ENCODE data around the gene TMC1.
"Not testable (repeated sequence)": the region's sequence is repeated elsewhere in the genome, so short reads cannot be mapped to it uniquely, and the experiment has no call there.

TMC1 gene

GRCh38 chr9:72485821-72486593, 35.4 kb upstream of the TMC1 start:
- no peaks in the 10 kb centered on the region for H3K4me1 ChIP-seq
- no peaks in the 10 kb centered on the region for H3K9me3 ChIP-seq (ENCODE audit: control insufficient read depth, low read length)
- no peak overlapping the region for H3K4me2 ChIP-seq (ENCODE audit: low read length)
- H3K79me2 ChIP-seq = no peaks in the 10 kb centered on the region
- H3K27me3 ChIP-seq (ENCODE audit: control insufficient read depth, insufficient read depth, low read length) = no peaks in the 10 kb centered on the region
- no peak overlapping the region for H2AFZ ChIP-seq
- H3K9ac ChIP-seq = no peak overlapping the region
- no peaks in the 10 kb centered on the region for H3K36me3 ChIP-seq (ENCODE audit: control insufficient read depth, insufficient read depth, low read length)
- TF ChIP-seq CTCF (IDR thresholded peaks at IDR 0.05) = no peak
- no peak overlapping the region for H3K4me3 ChIP-seq (ENCODE audit: low read depth, low read length)
- no peak overlapping the region for H3K27ac ChIP-seq

- no peak overlapping the region for H2AFZ ChIP-seq
- H3K27me3 ChIP-seq (ENCODE audit: control insufficient read depth, insufficient read depth, low read length) = no peaks in the 10 kb centered on the region
- H3K4me3 ChIP-seq (ENCODE audit: low read depth, low read length) = no peak overlapping the region
- no peaks in the 10 kb centered on the region for H3K79me2 ChIP-seq
- H3K36me3 ChIP-seq (ENCODE audit: control insufficient read depth, insufficient read depth, low read length) = no peaks in the 10 kb centered on the region
- no peak overlapping the region for H3K27ac ChIP-seq
- no peak overlapping the region for H3K9ac ChIP-seq
- H3K4me2 ChIP-seq (ENCODE audit: low read length) = no peak overlapping the region
- TF ChIP-seq CTCF (IDR thresholded peaks at IDR 0.05) = no peak
- no peaks in the 10 kb centered on the region for H3K4me1 ChIP-seq
- no peaks in the 10 kb centered on the region for H3K9me3 ChIP-seq (ENCODE audit: control insufficient read depth, low read length)
These were observed 34.8 kb upstream of the TMC1 start for GRCh38 chr9:72486594-72486955.

GRCh38 chr9:72487665-72488064, 33.7 kb upstream of the TMC1 start:
- not testable (repeated sequence) for H3K27ac ChIP-seq; H3K4me1 ChIP-seq; H3K9ac ChIP-seq; H3K4me3 ChIP-seq (ENCODE audit: low read depth, low read length); H3K36me3 ChIP-seq (ENCODE audit: control insufficient read depth, insufficient read depth, low read length); H3K9me3 ChIP-seq (ENCODE audit: control insufficient read depth, low read length); H2AFZ ChIP-seq; H3K4me2 ChIP-seq (ENCODE audit: low read length); H3K27me3 ChIP-seq (ENCODE audit: control insufficient read depth, insufficient read depth, low read length); H3K79me2 ChIP-seq

GRCh38 chr9:72489986-72490385, 31.4 kb upstream of the TMC1 start:
- no peak overlapping the region for H3K4me3 ChIP-seq (ENCODE audit: low read depth, low read length)
- H3K9ac ChIP-seq = no peak overlapping the region
- no peaks in the 10 kb centered on the region for H3K9me3 ChIP-seq (ENCODE audit: control insufficient read depth, low read length)
- no peaks in the 10 kb centered on the region for H3K36me3 ChIP-seq (ENCODE audit: control insufficient read depth, insufficient read depth, low read length)
- no peak for TF ChIP-seq CTCF (IDR thresholded peaks at IDR 0.05)
- H3K4me2 ChIP-seq (ENCODE audit: low read length) = no peak overlapping the region
- no peaks in the 10 kb centered on the region for H3K27me3 ChIP-seq (ENCODE audit: control insufficient read depth, insufficient read depth, low read length)
- no peak overlapping the region for H2AFZ ChIP-seq
- no peaks in the 10 kb centered on the region for H3K4me1 ChIP-seq
- H3K79me2 ChIP-seq = no peaks in the 10 kb centered on the region
- H3K27ac ChIP-seq = no peak overlapping the region

GRCh38 chr9:72491242-72491641, 30.2 kb upstream of the TMC1 start:
- H3K36me3 ChIP-seq (ENCODE audit: control insufficient read depth, insufficient read depth, low read length) = no peaks in the 10 kb centered on the region
- H3K4me1 ChIP-seq = no peaks in the 10 kb centered on the region
- no peak for TF ChIP-seq CTCF (IDR thresholded peaks at IDR 0.05)
- no peaks in the 10 kb centered on the region for H3K9me3 ChIP-seq (ENCODE audit: control insufficient read depth, low read length)
- H3K27ac ChIP-seq = no peak overlapping the region
- H3K9ac ChIP-seq = no peak overlapping the region
- H2AFZ ChIP-seq = no peak overlapping the region
- no peak overlapping the region for H3K4me3 ChIP-seq (ENCODE audit: low read depth, low read length)
- H3K79me2 ChIP-seq = no peaks in the 10 kb centered on the region
- H3K27me3 ChIP-seq (ENCODE audit: control insufficient read depth, insufficient read depth, low read length) = no peaks in the 10 kb centered on the region
- no peak overlapping the region for H3K4me2 ChIP-seq (ENCODE audit: low read length)

Data from parathyroid adenoma (tissue), 2 donors.